WTC11 (cell line): Measurements from ENCODE around the gene PIP4K2C. TPM values are rescaled to one million over a fixed set of nuclear protein-coding genes. Genes with fewer than 3 reads are reported as not detected.
A peak's percentile ranks its signal among the peaks of the same experiment; 100 is the strongest.

Experiments used
- ATAC-seq: fragments of 200-7000 bp; cut with Tn5 transposase; 2 replicates; pipeline ENCODE4 v1.10.0; 2021; ENCODE audit warnings: mild to moderate bottlenecking, moderate library complexity
- CTCF ChIA-PET: fragments of 300-600 bp; sonication (Branson Sonifier 250); formaldehyde crosslinking; loops from one replicate; lab custom pipeline; 2021; ENCODE audit warnings: antibody characterized with exemption; lab: Charles Lee
- POLR2A ChIA-PET: fragments of 350-600 bp; sonication (Branson Sonifier 250); formaldehyde crosslinking; loops from one replicate; lab custom pipeline; 2021; ENCODE audit warnings: antibody characterized with exemption; lab: Charles Lee
- DNase-seq: peaks from one replicate; pipeline ENCODE4 v3.0.0; 2021; ENCODE audit warnings: low spot score
- H3K27ac Mint-ChIP-seq: 2 replicates; pipeline ENCODE4 v1.8.0; 2021; ENCODE audit warnings: mixed read lengths
- H3K27me3 Mint-ChIP-seq: 2 replicates; pipeline ENCODE4 v1.8.0; 2021; ENCODE audit warnings: low read depth, mild to moderate bottlenecking, moderate library complexity, mixed read lengths
- H3K36me3 Mint-ChIP-seq: 2 replicates; pipeline ENCODE4 v1.8.0; 2021; ENCODE audit warnings: mixed read lengths
- H3K4me1 Mint-ChIP-seq: 2 replicates; pipeline ENCODE4 v1.8.0; 2022; ENCODE audit warnings: mixed read lengths
- H3K4me3 Mint-ChIP-seq: 2 replicates; pipeline ENCODE4 v1.8.0; 2021; ENCODE audit warnings: mild to moderate bottlenecking, moderate library complexity, mixed read lengths
- H3K9me3 Mint-ChIP-seq: 2 replicates; pipeline ENCODE4 v1.8.0; 2021; ENCODE audit warnings: mixed read lengths
- ARID4B ChIP-seq: sonication (generic); formaldehyde crosslinking; IDR thresholded peaks from 2 replicates; pipeline ENCODE4 v1.8.0; 2023; ENCODE audit warnings: missing genetic modification reagents, mild to moderate bottlenecking, borderline replicate concordance
- ATF6 ChIP-seq: sonication (generic); formaldehyde crosslinking; IDR thresholded peaks from 2 replicates; pipeline ENCODE4 v1.8.1; 2023; ENCODE audit warnings: mild to moderate bottlenecking, missing genetic modification reagents
- CREM ChIP-seq: sonication (generic); formaldehyde crosslinking; IDR thresholded peaks from 2 replicates; pipeline ENCODE4 v1.8.1; 2022; ENCODE audit warnings: mild to moderate bottlenecking, missing genetic modification reagents, moderate library complexity
- E2F4 ChIP-seq: sonication (generic); formaldehyde crosslinking; IDR thresholded peaks from 2 replicates; pipeline ENCODE4 v1.8.1; 2022; ENCODE audit warnings: low read depth, mild to moderate bottlenecking, moderate library complexity, missing genetic modification reagents, borderline replicate concordance
- ELF4 ChIP-seq: sonication (generic); formaldehyde crosslinking; IDR thresholded peaks from 2 replicates; pipeline ENCODE4 v1.8.1; 2022; ENCODE audit warnings: low read depth, mild to moderate bottlenecking, moderate library complexity, missing genetic modification reagents
- FOXJ3 ChIP-seq: sonication (generic); formaldehyde crosslinking; IDR thresholded peaks from 2 replicates; pipeline ENCODE4 v1.9.0; 2021; ENCODE audit warnings: missing genetic modification reagents, mild to moderate bottlenecking, borderline replicate concordance
- FOXK1 ChIP-seq: sonication (generic); formaldehyde crosslinking; IDR thresholded peaks from 2 replicates; pipeline ENCODE4 v1.8.0; 2022; ENCODE audit warnings: mild to moderate bottlenecking, moderate library complexity, missing genetic modification reagents
- FOXP1 ChIP-seq: sonication (generic); formaldehyde crosslinking; IDR thresholded peaks from 2 replicates; pipeline ENCODE4 v1.8.0; 2022; ENCODE audit warnings: missing genetic modification reagents, mild to moderate bottlenecking, moderate library complexity, borderline replicate concordance
- GABPB1 ChIP-seq: sonication (generic); formaldehyde crosslinking; IDR thresholded peaks from 2 replicates; pipeline ENCODE4 v1.8.1; 2023; ENCODE audit warnings: mild to moderate bottlenecking, missing genetic modification reagents
- HMGA2 ChIP-seq: fragments of 250-450 bp; sonication (Bioruptor Pico); IDR thresholded peaks from 2 replicates; pipeline ENCODE4 v1.4.0; 2021; ENCODE audit warnings: mild to moderate bottlenecking, moderate library complexity
- JAZF1 ChIP-seq: fragments of 250-450 bp; sonication (Bioruptor Pico); IDR thresholded peaks from 2 replicates; pipeline ENCODE4 v1.9.0; 2021; ENCODE audit warnings: moderate library complexity, mild to moderate bottlenecking, inconsistent platforms
- MAX ChIP-seq: sonication (generic); formaldehyde crosslinking; IDR thresholded peaks from 2 replicates; pipeline ENCODE4 v1.8.0; 2022; ENCODE audit warnings: mild to moderate bottlenecking, missing genetic modification reagents
- NFE2L1 ChIP-seq: sonication (generic); formaldehyde crosslinking; IDR thresholded peaks from 2 replicates; pipeline ENCODE4 v1.8.1; 2023; ENCODE audit warnings: missing genetic modification reagents
- OVOL2 ChIP-seq: fragments of 250-450 bp; sonication (Bioruptor Pico); IDR thresholded peaks from 2 replicates; pipeline ENCODE4 v1.9.0; 2021; ENCODE audit warnings: mild to moderate bottlenecking, borderline replicate concordance
- SMAD3 ChIP-seq: sonication (generic); formaldehyde crosslinking; IDR thresholded peaks from 2 replicates; pipeline ENCODE4 v1.8.0; 2022; ENCODE audit warnings: missing genetic modification reagents, mild to moderate bottlenecking, borderline replicate concordance
- TP53 ChIP-seq: sonication (generic); formaldehyde crosslinking; IDR thresholded peaks from 2 replicates; pipeline ENCODE4 v1.8.1; 2023; ENCODE audit warnings: mild to moderate bottlenecking, missing genetic modification reagents
- USF2 ChIP-seq: sonication (generic); formaldehyde crosslinking; IDR thresholded peaks from 2 replicates; pipeline ENCODE4 v1.8.1; 2023; ENCODE audit warnings: mild to moderate bottlenecking, missing genetic modification reagents, moderate library complexity
- ZNF263 ChIP-seq: sonication (generic); formaldehyde crosslinking; IDR thresholded peaks from 2 replicates; pipeline ENCODE4 v1.8.1; 2022; ENCODE audit warnings: low read depth, mild to moderate bottlenecking, moderate library complexity, missing genetic modification reagents
- total RNA-seq: library from RNA; stranded (reverse); gene quantifications from 3 replicates; pipeline ENCODE4 v1.2.3, GENCODE V29; 2021
- TF ChIP-seq, protein P1 (sequence below): fragments of 250-450 bp; sonication (Bioruptor Pico); conservative IDR thresholded peaks from 2 replicates; pipeline ENCODE4 v1.9.0; 2021; ENCODE audit warnings: mild to moderate bottlenecking
- TF ChIP-seq, protein P2 (sequence below): fragments of 250-450 bp; sonication (Bioruptor Pico); IDR thresholded peaks from 2 replicates; pipeline ENCODE4 v2.1.2; 2022; ENCODE audit warnings: mild to moderate bottlenecking, moderate library complexity

Gene PIP4K2C
- total RNA-seq, 1 experiment from 2014 or later: 25.4 TPM

DNA sequence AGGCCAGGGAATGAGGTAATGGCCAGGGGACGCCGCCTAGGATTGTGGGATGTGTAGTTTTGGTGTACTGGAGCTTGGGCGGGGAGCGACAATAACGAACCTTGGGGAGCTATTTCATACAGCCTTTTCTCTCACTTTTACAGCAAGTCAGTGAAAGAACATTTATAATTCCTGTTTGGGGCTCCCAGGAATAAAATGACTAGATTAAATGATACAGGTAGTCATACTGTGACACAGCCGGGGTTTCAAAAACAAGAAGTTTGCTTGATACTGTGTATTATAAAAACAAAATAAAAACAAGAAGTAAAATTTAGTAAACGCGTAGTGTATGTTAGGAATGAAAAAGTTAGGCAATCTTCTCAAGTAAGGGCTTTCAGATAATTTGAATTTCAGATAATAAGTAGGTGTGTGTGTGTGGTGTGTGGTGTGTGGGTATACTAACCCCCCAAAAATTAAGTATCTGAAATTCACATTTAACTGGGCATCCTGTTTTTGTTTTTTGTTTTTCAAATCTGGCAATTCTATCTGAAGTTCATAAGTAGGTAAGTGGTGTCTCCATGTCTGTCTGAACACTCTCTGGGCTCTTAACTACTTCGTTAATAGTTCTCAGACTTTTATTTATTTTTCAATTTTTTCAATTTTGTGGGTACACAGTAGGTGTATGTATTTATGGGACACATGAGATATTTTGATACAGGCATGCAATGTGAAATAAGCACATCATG lies 43.5 kb upstream of the PIP4K2C start:
- peaks cover 24% of the 10 kb centered on the region for H3K27me3 Mint-ChIP-seq
- TF ChIP-seq GABPB1 (CRISPR knock-in tag) (peak; percentile 59; the same call in 1 of the 2 replicates), NFE2L1 (no peak), TP53 (no peak)
- TF ChIP-seq, all 79 proteins: peak for 1
- peak overlapping the region; percentile 99 for H3K4me3 Mint-ChIP-seq
- DNase-seq: no peak
- peaks cover 47% of the 10 kb centered on the region for H3K4me1 Mint-ChIP-seq
- no peaks in the 10 kb centered on the region for H3K9me3 Mint-ChIP-seq
- ATAC-seq: no peak
- H3K36me3 Mint-ChIP-seq: 0 out of 2 replicates have a peak, but pooled peaks cover 2% of the 10 kb centered on the region
- POLR2A ChIA-PET: interaction anchor here (0.6 kb wide), 1 partner anchor 27 kb away, joined by 3 read pairs; the partner anchor contains the start of gene DDIT3
- CTCF ChIA-PET: interaction anchor here (1.1 to 1.8 kb wide), 8 partner anchors 11 to 188 kb away, joined by 3 to 9 read pairs (median 5); partner anchors contain the start of gene GLI1
- no peak overlapping the region for H3K27ac Mint-ChIP-seq

DNA sequence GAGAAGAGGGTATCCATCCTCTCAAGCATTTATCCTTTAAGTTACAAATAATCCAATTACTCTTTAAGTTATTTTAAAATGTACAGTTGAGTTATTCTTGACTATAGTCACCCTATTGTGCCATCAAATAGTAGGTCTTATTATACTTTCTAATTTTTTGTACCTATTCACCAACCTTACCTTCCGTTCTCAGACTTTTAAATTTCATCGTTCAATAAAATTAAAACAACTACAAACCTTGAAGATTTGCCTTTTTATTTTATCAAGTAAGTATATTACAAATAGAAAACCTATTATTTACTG lies 43.0 kb upstream of the PIP4K2C start:
- H3K36me3 Mint-ChIP-seq: 0 out of 2 replicates have a peak, but pooled peaks cover 2% of the 10 kb centered on the region
- POLR2A ChIA-PET: no interaction called here
- no peaks in the 10 kb centered on the region for H3K9me3 Mint-ChIP-seq
- peaks cover 49% of the 10 kb centered on the region for H3K4me1 Mint-ChIP-seq
- DNase-seq: no peak
- no peak overlapping the region for H3K27ac Mint-ChIP-seq
- ATAC-seq: no peak
- no peak overlapping the region for H3K4me3 Mint-ChIP-seq
- CTCF ChIA-PET: no interaction called here
- peaks cover 24% of the 10 kb centered on the region for H3K27me3 Mint-ChIP-seq
- no peak for TF ChIP-seq NFE2L1
- no peak for TF ChIP-seq HMGA2
- TF ChIP-seq SMAD3 (CRISPR knock-in tag): no peak
- no peak for TF ChIP-seq FOXP1 (CRISPR knock-in tag)
- TF ChIP-seq USF2 (CRISPR knock-in tag): no peak
- TF ChIP-seq MAX (CRISPR knock-in tag): no peak
- no peak for TF ChIP-seq ELF4 (CRISPR knock-in tag)
- no peak for TF ChIP-seq ARID4B
- TF ChIP-seq, protein P1, sequence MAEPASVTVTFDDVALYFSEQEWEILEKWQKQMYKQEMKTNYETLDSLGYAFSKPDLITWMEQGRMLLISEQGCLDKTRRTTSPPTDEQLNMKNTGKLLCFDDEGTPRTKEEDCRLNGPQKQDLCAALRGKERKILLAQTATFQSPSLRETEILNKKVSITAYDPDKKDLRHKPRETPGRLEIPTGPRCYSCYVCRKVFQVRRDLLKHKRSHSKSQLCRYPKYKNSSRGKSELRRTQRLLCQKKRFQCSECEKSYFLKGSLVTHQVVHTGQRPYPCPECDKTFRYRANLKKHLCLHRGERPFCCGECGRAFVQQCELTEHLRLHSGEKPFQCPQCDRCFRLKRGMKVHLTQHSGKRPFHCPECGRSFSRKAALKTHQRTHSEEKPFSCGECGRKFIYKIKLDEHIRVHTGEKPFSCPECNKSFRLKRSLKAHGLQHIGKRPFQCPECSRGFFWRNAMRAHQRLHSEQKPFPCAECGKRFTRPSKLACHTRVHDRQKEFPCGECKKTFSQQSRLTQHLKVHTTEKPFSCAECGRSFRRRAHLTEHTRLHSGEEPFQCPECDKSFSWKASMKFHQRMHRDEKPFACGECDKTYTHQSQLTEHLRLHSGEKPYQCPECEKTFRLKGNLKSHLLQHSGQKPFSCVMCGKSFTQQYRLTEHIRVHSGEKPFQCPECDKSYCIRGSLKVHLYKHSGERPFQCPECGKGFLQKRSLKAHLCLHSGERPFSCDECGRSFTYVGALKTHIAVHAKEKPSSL (CRISPR knock-in tag): no peak
- no peak for TF ChIP-seq TP53
- no peak for TF ChIP-seq ATF6
- no peak for TF ChIP-seq CREM (CRISPR knock-in tag)
- TF ChIP-seq FOXJ3: no peak
- no peak for TF ChIP-seq JAZF1 (CRISPR knock-in tag)
- no peak for TF ChIP-seq FOXK1 (CRISPR knock-in tag)
- TF ChIP-seq E2F4 (CRISPR knock-in tag): no peak
- TF ChIP-seq ZNF263: no peak
- TF ChIP-seq, protein P2, sequence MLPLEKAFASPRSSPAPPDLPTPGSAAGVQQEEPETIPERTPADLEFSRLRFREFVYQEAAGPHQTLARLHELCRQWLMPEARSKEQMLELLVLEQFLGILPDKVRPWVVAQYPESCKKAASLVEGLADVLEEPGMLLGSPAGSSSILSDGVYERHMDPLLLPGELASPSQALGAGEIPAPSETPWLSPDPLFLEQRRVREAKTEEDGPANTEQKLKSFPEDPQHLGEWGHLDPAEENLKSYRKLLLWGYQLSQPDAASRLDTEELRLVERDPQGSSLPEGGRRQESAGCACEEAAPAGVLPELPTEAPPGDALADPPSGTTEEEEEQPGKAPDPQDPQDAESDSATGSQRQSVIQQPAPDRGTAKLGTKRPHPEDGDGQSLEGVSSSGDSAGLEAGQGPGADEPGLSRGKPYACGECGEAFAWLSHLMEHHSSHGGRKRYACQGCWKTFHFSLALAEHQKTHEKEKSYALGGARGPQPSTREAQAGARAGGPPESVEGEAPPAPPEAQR (CRISPR knock-in tag): no peak
- no peak for TF ChIP-seq OVOL2 (CRISPR knock-in tag)
